Measurements from ENCODE around the gene TNK1.

DNA sequence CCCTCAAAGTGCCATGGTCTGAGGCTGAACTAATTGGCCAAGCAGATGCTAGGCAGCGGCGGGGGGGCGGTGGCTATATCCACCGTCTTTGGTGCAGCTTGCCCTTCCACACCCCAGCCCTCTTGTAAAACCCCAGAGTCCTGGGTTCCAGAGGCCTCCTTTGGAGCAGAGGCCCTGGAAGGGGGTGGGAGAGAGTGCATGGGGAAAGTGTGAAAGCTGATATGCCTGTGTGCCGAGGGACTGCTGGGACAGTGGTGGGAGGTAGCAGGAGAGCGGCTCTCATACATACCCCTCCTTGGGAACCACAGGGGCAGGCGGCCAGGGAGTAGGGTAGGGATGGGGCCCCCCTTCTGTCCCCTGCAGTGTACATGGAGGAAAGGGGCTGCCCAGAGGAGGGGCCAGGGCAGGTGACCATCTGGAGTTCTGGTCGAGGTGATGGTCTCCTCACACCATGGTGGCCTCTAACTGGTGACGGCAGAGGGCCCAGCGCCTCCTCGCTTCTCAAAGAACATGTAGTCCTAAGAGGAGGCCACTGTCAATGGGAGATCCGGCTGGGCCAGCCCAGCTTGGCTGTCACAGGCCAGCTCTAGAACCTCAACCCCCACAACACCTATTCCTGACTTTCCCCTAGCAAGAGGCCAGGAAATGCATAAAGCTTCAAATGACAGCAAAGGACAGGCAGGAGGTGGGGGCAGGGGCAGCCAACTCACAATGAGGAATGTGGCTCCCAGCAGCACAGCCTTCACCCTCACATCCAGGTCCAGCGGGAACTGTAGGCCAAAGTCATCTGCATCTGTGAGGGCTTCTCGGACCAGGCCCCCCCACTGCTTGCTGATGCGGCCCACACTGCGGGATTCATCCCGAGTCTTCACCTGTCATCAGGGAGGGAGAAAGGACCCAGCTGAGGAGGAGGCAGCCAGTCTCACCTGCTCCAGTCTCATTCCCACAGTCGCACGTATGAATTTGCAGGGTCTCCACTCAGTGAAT, 9.3 kb downstream of the TNK1 start:
- TF ChIP-seq, protein P1, sequence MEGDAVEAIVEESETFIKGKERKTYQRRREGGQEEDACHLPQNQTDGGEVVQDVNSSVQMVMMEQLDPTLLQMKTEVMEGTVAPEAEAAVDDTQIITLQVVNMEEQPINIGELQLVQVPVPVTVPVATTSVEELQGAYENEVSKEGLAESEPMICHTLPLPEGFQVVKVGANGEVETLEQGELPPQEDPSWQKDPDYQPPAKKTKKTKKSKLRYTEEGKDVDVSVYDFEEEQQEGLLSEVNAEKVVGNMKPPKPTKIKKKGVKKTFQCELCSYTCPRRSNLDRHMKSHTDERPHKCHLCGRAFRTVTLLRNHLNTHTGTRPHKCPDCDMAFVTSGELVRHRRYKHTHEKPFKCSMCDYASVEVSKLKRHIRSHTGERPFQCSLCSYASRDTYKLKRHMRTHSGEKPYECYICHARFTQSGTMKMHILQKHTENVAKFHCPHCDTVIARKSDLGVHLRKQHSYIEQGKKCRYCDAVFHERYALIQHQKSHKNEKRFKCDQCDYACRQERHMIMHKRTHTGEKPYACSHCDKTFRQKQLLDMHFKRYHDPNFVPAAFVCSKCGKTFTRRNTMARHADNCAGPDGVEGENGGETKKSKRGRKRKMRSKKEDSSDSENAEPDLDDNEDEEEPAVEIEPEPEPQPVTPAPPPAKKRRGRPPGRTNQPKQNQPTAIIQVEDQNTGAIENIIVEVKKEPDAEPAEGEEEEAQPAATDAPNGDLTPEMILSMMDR (IDR thresholded peaks at IDR 0.05; ENCODE audit: borderline replicate concordance, extremely low read depth, low read length, poor library complexity, severe bottlenecking), result no peak
- no peak for TF ChIP-seq EZH2 (IDR thresholded peaks at IDR 0.05; ENCODE audit: borderline replicate concordance, low read depth, low read length, severe bottlenecking)

Data from DND-41 (cell line).